Stomach (tissue), 9 donors: ENCODE results near the gene ACOXL. TPM values are rescaled to one million over a fixed set of nuclear protein-coding genes. Genes with fewer than 3 reads are reported as not detected.

Source experiments
- DNase-seq, 2 donors: peaks; one replicate each; pipeline versions ENCODE4 v3.0.0 to v3.0.0-alpha.2; 2013 to 2019
- H3K27ac ChIP-seq, 5 donors: fragments of 200-600 bp in 4 of 5; sonication (generic) in 4 of 5; one replicate each; pipeline ENCODE4 v1.5.1; 2013 to 2019; ENCODE audit warnings: mild to moderate bottlenecking in 1 of 5, moderate library complexity in 1 of 5
- H3K27me3 ChIP-seq, 3 donors: fragments of 200-600 bp; sonication (generic); one replicate each; pipeline ENCODE4 v1.5.1; 2017 to 2019; ENCODE audit warnings: mixed run types in 1 of 3
- H3K36me3 ChIP-seq, 4 donors: fragments of 200-600 bp; sonication (generic); 1 replicate in 3 of 4; 2 replicates in 1 of 4; pipeline ENCODE4 v1.5.1; 2016 to 2019
- H3K4me1 ChIP-seq, 4 donors: fragments of 200-600 bp; sonication (generic); one replicate each; pipeline ENCODE4 v1.5.1; 2016 to 2019
- H3K4me3 ChIP-seq, 4 donors: fragments of 200-600 bp; sonication (generic) in 3 of 4; one replicate each; pipeline ENCODE4 v1.5.1; 2016 to 2019; ENCODE audit warnings: mild to moderate bottlenecking in 1 of 4
- H3K9me3 ChIP-seq, 4 donors: fragments of 200-600 bp; sonication (generic); one replicate each; pipeline ENCODE4 v1.5.1; 2016 to 2019
- CTCF ChIP-seq, 7 experiments: fragments of 450-650 bp in 4 of 7; fragments of 200-600 bp in 3 of 7; sonication (generic) in 3 of 7; IDR thresholded peaks; one replicate each; pipeline ENCODE4 v1.5.1; 2016 to 2019; ENCODE audit warnings: antibody characterized with exemption in 7 of 7, control low read depth in 2 of 7, mild to moderate bottlenecking in 1 of 7
- EP300 ChIP-seq: sonication (generic); formaldehyde crosslinking; IDR thresholded peaks from one replicate; pipeline ENCODE4 v1.6.1; 2017; ENCODE audit warnings: antibody characterized with exemption
- POLR2A ChIP-seq, 4 donors: fragments of 450-650 bp; IDR thresholded peaks; one replicate each; pipeline ENCODE4 v1.6.1; 2016; ENCODE audit warnings: antibody characterized with exemption in 4 of 4, control low read depth in 2 of 4, mild to moderate bottlenecking in 1 of 4, moderate library complexity in 1 of 4
- POLR2AphosphoS5 ChIP-seq, 3 donors: sonication (generic); formaldehyde crosslinking; IDR thresholded peaks; one replicate each; pipeline ENCODE4 v1.6.1; 2016; ENCODE audit warnings: antibody characterized with exemption in 3 of 3
- WGBS, 5 donors: extraction: QIAGEN DNeasy Blood & Tissue Kit in 3 of 5; methylation state at CpG; one replicate each; pipeline versions ENCODE4 v1.1.5 to v1.1.7; 2013 to 2018; 5-methylcytosine and 5-hydroxymethylcytosine counted together
- intact Hi-C: fragments of 100-400 bp; cut with DNase I; formaldehyde crosslinking; loops from one replicate; pipeline ENCODE4 v1.15.1; 2023; ENCODE audit warnings: low total_unique reads
- polyA plus RNA-seq, 3 donors: library from polyadenylated mRNA; stranded (reverse); fragments of 200-250 nt; gene quantifications; one replicate each; pipeline ENCODE4 v1.2.3, GENCODE V29; 2013
- total RNA-seq, 5 donors: library from RNA; depleted of rRNA; stranded (reverse); fragments of >200 nt; gene quantifications; one replicate each; pipeline versions ENCODE4 v1.1.0 to v1.2.3, GENCODE V29; 2014 to 2016
- donor health status: healthy with polysubstance abuse.
- donor health status: Bipolar disorder and iron deficiency.
- donor health status: healthy.

Gene ACOXL
- total and polyA plus RNA-seq, 8 donors, result 0.10 to 1.3 (median 0.45) TPM; not detected in 3

- Histone ChIP-seq H3K9me3 (peaks cover 0 to 7% (median 0%) of the 10 kb centered on the region in 4 donors), H3K4me1 (no peaks in the 10 kb centered on the region), H3K27me3 (no peaks in the 10 kb centered on the region), H3K36me3 (no peaks in the 10 kb centered on the region), H3K4me3 (no peak overlapping the region), H3K27ac (no peak overlapping the region)
- 59 to 87% (median 82%) methylated on average over 2 of the region's 2 CpGs for WGBS, 5 donors
- intact Hi-C loops, result no loop called here
- no peak for DNase-seq
- TF ChIP-seq CTCF (IDR thresholded peaks at IDR 0.05) (no peak), POLR2A (IDR thresholded peaks at IDR 0.05) (no peak), EP300 (no peak), POLR2AphosphoS5 (IDR thresholded peaks at IDR 0.05) (no peak)
Measured at GRCh38 chr2:110970201-110970600, 237.8 kb downstream of the ACOXL start.

DNA sequence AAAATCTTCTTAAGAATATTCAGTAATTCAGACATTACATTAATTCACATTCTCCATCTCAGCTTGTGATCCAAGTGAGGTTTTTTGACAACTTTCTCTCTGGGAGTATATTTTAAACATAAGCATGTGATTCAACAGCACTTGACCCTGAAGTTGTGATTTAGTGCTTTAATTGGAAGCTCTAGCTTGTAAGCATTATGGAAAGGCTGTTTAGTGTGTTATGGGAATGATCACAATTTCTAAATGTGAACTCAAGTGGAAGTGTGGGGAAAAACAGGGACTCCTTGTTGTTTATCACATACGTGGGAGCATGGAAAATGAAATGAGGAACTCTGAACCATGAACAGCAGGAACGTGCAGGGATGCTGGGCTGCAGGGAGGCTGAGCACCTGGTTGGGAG is 239.4 kb downstream of the ACOXL start:
- H3K9me3 ChIP-seq, result peaks cover 0 to 7% (median 0%) of the 10 kb centered on the region in 4 donors
- no peaks in the 10 kb centered on the region for H3K4me1 ChIP-seq
- WGBS, 5 donors, result 55 to 82% (median 73%) methylated on average over 2 of the region's 2 CpGs
- TF ChIP-seq CTCF (IDR thresholded peaks at IDR 0.05), result no peak
- intact Hi-C loops, result no loop called here
- no peaks in the 10 kb centered on the region for H3K36me3 ChIP-seq
- H3K27me3 ChIP-seq, result no peaks in the 10 kb centered on the region
- H3K27ac ChIP-seq, result no peak overlapping the region
- H3K4me3 ChIP-seq, result no peak overlapping the region
- no peak for DNase-seq

DNA sequence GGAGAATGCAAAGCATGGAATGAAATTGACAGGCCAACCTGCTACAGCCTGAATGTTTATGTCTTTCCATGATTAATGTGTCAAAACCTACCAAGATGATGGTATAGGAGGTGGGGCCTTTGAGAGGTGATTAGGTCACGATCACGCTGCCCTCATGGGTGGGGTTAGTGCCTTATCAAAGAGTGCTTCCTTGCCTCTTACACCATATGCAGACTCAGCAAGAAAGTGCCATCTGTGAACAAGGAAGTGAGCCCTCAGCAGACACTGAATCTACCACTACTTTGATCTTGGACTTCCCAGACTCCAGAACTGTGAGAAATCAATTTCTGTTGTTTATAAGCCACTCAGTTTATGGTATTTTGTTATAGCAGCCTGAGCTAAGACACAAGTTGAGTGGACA is 240.9 kb downstream of the ACOXL start:
- no peak for TF ChIP-seq POLR2AphosphoS5 (IDR thresholded peaks at IDR 0.05)
- no peak for TF ChIP-seq POLR2A (IDR thresholded peaks at IDR 0.05)
- TF ChIP-seq EP300, result no peak
- no peak for TF ChIP-seq CTCF (IDR thresholded peaks at IDR 0.05)
- H3K36me3 ChIP-seq, result no peaks in the 10 kb centered on the region
- no peak overlapping the region for H3K27ac ChIP-seq
- H3K27me3 ChIP-seq, result no peaks in the 10 kb centered on the region
- peaks cover 0 to 7% (median 0%) of the 10 kb centered on the region in 4 donors for H3K9me3 ChIP-seq
- no peaks in the 10 kb centered on the region for H3K4me1 ChIP-seq
- intact Hi-C loops, result no loop called here
- no peak for DNase-seq
- H3K4me3 ChIP-seq, result no peak overlapping the region
- WGBS, 5 donors, result 62 to 75% (median 67%) methylated on average over 2 of the region's 2 CpGs

DNA sequence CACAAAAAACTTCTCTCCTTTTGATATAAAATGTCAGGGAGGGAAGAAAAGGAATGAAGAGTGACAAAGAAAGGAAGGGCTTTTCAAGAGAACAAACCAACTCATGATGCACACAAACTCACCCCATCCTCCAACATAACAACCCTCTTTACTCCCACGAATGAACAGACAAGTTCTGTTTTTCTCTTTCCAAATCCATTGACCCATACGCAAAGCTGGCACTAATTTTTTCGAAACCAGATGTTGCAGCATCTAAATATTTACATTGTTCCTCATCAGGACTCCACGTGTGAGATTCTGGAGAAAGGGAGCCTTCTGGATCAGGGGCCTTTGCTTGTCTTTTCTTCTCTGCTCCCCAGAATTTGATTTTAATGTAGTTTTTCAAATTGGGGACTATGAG is 245.0 kb downstream of the ACOXL start:
- Histone ChIP-seq H3K36me3 (no peaks in the 10 kb centered on the region), H3K4me3 (no peak overlapping the region), H3K9me3 (peaks cover 0 to 7% (median 0%) of the 10 kb centered on the region in 4 donors), H3K27me3 (no peaks in the 10 kb centered on the region), H3K4me1 (no peaks in the 10 kb centered on the region), H3K27ac (no peak overlapping the region)
- 68 to 72% (median 69%) methylated on average over 4 of the region's 4 CpGs for WGBS, 5 donors
- no peak for TF ChIP-seq EP300
- intact Hi-C loops, result no loop called here
- no peak for DNase-seq

DNA sequence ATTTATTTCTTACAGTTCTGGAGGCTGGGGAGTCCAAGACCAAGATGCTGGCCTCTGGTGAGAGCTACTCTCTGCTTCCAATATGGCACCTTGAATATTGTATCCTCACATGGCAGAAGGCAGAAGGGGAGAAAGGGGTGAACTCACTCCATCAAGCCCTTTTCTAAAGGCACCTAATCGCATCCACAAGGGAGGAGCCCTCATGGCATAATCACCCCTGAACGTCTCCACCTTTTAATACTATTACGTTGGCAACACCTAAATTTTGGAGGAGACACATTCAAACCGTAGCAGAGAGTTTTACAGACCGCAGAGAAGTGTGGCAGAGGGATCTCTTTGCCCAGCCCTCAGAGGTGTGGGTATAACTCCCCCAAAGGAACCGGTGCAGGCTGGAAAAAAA is 245.8 kb downstream of the ACOXL start:
- H3K4me1 ChIP-seq, result no peaks in the 10 kb centered on the region

More for the DNA sequence above, 245.8 kb downstream of the ACOXL start:
- 87 to 91% (median 87%) methylated on average over 6 of the region's 6 CpGs for WGBS, 5 donors
- TF ChIP-seq POLR2AphosphoS5 (IDR thresholded peaks at IDR 0.05), result no peak
- no peak for TF ChIP-seq CTCF (IDR thresholded peaks at IDR 0.05)
- TF ChIP-seq EP300, result no peak
- TF ChIP-seq POLR2A (IDR thresholded peaks at IDR 0.05), result no peak
- Histone ChIP-seq H3K36me3 (no peaks in the 10 kb centered on the region), H3K9me3 (peaks cover 0 to 2% (median 0%) of the 10 kb centered on the region in 4 donors), H3K27ac (no peak overlapping the region), H3K27me3 (no peaks in the 10 kb centered on the region), H3K4me3 (no peak overlapping the region)
- no peak for DNase-seq
- intact Hi-C loops, result no loop called here
